NCI-H510A treated with DMSO at 0.1 percent for 48 hours (cell line): ENCODE results near the gene RASL10A.

Experiments used
- DNase-seq: peaks from one replicate; lab custom pipeline; 2025; lab: John Stamatoyannopoulos, UW

The RASL10A gene

GRCh38 chr22:29302681-29303465, 12.6 kb downstream of the RASL10A start:
- DNase-seq: no peak

DNA sequence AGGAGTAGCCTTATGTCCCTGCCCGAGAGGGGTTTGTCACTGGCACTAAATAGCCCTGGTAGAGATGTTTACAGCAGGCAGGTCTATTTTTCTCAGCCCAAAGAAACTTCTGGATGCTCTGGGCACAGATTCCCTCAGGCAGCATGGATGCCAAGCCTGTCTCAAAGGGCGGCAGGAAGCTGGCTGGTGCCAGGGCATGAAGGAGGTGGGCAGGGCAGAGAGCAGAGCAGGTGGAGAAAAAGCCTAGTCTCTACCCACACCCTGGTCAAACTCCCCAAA, 13.2 kb downstream of the RASL10A start:
- no peak for DNase-seq

DNA sequence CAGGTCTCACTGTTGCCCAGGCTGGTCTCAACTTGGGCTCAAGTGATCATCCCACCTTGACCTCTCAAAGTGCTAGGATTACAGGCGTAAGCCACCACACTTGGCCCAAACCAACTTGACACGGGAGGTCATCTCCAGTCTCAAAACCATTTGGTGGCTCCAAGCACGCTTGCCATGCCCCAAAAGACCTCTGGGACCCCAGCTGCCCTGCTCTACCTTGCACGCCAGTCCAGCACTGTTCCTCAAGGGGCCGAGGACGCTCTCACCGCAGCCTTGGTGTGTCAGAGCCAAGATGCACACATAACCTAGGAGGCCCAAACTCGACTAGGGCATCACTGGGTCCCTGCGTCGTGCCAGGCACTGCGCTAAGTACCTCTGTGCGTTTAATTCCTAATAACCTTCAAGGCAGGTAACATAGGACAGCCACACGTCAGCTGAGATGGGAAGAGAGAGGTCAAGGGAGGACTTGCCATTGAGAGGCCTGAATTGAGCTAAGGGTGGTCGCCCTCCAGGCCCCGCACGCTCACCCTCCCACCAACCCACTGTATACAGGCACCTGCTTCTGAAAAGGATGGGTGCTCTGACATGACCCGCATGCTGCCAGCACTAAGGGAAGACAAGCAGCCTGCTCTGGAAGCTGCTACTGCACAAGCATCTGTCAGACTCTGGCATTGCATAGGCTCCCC, 13.6 kb downstream of the RASL10A start:
- no peak for DNase-seq

- DNase-seq: no peak
Observed at GRCh38 chr22:29300807-29301601, 14.5 kb downstream of the RASL10A start.

DNA sequence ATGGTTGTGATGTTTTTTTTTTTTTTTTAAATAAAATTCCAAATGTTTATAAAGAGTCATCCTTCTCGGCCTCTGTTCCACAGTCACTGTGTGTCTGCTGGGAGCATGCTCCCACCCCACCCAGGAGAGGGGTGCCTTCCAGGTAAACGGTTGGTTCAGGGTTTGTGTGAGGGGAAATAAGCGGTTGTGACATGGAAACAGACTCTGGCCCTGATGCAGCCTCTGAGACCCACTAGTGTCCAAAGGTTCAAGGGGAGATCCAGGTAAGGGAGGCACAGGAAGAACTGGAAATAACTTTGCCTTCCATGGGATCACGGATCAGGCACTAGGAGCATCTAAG, 15.1 kb downstream of the RASL10A start:
- no peak for DNase-seq

GRCh38 chr22:29299136-29299900, 16.2 kb downstream of the RASL10A start:
- no peak for DNase-seq

DNA sequence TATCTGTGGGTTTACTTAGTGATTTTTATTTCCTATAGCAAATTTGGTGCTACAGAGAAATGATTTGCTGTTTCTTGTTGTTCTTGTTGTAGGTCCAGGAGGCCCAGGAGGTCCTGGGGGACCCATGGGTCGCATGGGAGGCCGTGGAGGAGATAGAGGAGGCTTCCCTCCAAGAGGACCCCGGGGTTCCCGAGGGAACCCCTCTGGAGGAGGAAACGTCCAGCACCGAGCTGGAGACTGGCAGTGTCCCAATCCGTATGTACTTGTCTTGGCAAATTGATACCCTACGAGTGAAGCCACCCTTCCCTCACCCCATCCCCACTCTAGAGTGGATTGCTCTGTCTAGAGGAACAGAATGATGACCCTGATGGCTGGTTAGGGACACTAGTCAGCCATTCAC, 16.9 kb downstream of the RASL10A start:
- no peak for DNase-seq

DNA sequence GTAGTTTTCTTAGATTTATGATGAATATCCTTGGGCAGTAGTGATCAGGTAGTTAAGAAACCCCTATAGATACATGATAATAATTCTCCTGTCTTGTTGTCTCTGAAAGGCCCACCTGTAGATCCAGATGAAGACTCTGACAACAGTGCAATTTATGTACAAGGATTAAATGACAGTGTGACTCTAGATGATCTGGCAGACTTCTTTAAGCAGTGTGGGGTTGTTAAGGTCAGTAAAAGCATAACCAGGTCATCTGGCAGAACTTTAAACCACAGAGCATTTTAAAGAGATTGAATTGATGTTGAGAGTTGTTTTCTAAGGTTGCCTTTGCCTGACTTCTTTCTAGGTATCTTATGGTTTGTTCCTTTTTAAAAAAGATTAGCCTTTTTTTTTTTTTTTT, 23.1 kb downstream of the RASL10A start:
- no peak for DNase-seq

GRCh38 chr22:29291215-29291614, 24.3 kb downstream of the RASL10A start:
- DNase-seq: no peak

DNA sequence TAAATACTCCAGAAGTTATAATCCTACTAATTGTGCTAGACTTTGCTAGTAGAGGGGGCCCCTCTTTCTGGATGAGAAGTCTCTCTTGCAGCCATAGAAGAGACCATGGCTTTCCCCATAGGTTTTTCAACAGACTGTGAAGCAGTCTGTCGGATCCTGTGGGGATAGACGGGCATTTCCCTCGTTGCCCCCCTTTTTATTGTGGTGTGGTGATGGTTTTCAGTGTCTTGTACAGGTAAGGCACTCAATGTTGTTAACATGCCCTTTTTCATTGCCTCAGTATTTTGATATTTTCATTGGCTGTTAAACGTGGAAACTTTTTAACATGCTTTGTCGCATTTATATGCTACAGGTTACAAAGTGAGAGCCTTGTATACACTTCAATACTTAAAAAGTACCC, 25.4 kb downstream of the RASL10A start:
- no peak for DNase-seq

- DNase-seq: no peak
Observed at GRCh38 chr22:29288837-29289236, 26.7 kb downstream of the RASL10A start.

DNA sequence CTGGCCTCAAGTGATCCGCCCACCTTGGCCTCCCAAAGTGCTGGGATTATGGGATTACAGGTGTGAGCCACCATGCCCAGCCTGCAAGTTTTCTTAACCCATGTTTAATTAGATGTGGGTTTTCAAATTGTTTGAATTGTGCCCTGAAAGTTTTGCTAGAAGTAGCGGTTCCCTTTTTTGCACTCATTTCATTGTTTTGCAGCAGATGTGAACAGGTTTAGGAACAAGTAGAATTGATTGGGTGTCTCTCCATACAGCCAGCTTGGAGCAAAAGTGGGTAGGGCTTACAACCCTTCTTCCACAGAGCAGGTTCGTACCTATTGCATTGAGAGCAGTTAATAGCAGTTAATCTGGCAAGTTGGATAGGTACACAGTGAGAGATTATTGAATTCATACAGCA, 31.3 kb downstream of the RASL10A start:
- no peak for DNase-seq

- DNase-seq: no peak
Observed at GRCh38 chr22:29277927-29278326, 37.6 kb downstream of the RASL10A start.

DNA sequence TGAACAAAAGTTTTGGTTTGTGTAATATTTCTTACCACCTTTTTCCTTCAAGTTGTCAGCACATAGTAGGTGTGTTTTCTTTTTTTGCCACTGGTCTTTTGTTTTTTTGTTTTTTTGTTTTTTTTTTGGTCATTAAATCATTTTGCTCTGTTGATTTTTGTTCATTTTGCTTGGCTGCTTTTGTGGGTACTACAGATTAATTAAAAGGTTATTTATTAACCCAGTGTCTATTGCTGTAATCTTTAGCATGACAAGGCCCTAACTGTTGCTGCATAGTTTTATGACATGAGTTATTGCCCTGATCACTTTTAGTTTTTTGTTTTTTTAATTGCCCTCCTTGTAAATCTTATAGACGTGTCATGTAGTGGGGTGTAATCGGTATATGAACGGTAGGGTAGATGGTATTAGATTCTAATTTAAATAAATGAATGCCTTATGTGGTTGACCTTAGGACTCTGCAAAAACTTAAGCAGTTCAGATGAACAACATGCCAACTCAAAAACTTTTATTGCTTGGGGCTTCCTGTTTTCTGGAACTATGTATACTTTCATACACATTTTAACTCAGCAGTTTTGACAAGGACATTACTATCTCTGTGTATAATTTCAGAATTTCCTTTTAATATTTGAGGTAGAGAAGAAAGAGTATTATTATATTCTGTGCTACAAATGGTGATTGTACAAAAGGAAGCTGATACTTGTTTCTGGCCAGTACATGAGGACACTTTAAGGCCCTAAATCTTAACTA, 39.5 kb downstream of the RASL10A start:
- no peak for DNase-seq

GRCh38 chr22:29275167-29275566, 40.3 kb downstream of the RASL10A start:
- DNase-seq: no peak

DNA sequence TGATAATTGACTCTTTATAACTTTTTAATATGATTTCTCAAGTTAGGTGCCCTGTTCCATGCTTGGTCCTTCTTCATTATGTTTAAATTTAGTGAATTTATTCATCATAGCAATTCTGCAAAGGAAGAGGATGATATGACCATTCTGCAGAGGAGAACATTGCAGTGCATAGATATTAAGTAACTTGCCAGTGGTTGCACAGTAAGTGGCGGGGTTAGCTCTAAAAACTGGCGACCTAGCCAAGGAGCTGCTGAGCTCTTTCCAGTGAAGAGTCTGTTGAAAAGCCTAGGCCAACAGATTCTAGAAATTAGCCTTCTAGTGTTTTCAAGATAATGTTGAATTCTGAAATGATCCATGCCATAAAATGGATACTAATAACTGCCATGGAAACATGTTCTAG, 42.9 kb downstream of the RASL10A start:
- no peak for DNase-seq

DNA sequence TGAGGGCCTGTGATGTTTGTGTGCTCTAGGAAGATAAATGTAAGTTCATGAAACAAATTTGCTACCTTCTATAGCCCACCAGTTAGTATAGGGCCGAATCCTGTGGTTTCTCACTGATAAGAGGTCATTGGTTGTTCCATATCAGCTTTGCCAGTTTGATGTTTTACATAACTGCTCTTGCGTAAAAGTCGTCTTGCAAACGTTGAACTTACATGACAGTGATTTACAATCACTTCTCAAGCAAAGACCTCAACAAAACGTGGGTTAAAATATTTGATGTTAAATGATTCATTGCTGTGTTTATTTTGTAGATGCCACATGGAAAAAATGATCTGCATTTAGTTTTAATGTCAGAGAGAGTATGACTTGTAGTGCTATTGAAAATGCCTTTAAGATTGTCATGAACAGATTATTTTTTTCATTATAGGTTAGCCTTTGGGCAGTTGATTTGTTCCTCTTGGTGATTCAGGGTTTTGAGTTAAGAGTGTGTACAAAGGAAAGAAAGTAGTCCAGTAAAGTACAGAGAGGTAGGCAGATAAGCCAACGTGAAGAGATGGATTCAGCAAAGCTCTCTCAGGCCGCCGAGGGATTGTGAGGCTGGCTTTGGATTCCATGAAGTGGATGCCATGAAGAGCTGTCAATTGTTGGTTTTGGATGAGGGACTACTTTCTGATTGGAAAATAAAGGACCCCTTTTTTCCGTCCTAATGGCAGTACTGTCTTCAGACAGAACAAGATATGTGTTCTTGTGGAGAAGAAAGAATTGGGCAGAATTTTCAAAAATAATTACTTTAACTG, 44.8 kb downstream of the RASL10A start:
- no peak for DNase-seq

DNA sequence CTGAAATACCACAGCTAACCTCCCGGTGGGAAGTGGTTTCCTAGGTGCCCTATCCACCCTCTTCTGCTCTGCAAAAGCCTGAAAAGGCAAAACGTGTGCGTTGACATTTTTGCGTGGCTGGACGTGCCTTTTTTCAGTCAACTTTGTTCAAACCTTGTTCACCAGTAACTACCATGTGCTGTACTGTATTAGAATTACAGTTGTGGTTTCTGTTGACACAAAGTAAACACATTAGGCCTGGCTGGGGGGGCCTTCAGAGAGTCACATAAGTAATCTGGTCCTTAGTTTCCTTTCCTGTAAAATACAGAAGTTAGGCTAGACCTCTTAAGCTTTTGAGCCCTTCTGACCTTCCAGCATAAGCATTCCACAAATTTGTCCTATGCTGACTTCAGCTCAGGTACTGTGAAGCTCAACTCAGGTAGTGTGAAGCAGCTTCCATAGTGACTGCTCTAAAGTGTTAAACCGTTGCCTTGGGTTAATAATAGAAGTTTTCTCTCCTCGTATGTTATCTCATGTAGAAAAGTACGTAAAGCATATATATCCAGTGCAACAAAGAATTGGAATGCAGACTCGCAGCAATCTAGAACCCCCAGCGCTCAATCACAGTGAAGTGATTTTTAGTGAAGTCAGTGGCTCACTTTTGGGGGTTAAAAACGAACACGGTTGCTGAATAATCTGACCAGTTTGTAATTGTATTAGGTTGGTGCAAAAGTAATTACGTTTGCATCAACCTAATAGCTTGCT, 45.6 kb downstream of the RASL10A start:
- no peak for DNase-seq

- no peak for DNase-seq
Observed at GRCh38 chr22:29269230-29269604, 46.3 kb downstream of the RASL10A start.

GRCh38 chr22:29268511-29269229, 46.8 kb downstream of the RASL10A start:
- no peak for DNase-seq
